ENCODE measurements around the gene NPHP4. TPM values are rescaled to one million over a fixed set of nuclear protein-coding genes. Genes with fewer than 3 reads are reported as not detected.

The NPHP4 gene
- total RNA-seq, 1 experiment from 2014 or later = 20.0 TPM

- no peak for TF ChIP-seq ZBTB33 (IDR thresholded peaks at IDR 0.05; ENCODE audit: extremely low read depth, insufficient replicate concordance, low read length)
- no peak for TF ChIP-seq EGR1 (IDR thresholded peaks at IDR 0.05; ENCODE audit: low read depth)
Observed at GRCh38 chr1:5911871-5912271, 80.4 kb downstream of the NPHP4 start (continued).

DNA sequence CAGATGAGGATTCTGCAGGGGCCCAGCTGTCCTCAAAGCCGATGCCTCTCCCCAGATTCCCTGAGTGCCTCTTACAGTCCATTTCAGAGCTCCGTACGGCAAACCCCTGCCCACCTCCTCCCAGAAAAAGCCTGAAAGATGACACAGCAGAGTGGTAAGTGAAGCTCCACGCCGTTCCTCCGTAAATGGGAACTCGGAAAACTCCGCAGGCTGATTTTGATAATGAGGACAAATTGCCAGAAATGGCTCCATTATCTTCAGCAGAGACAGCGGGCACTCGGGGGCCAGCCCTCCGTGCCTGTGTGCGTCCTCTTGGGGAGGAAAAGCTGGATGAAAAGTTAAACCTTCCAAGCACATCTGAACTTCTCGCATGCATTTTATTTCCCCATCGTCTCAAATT, 81.1 kb downstream of the NPHP4 start:
- H4K20me1 ChIP-seq (ENCODE audit: insufficient read depth) = no peaks in the 10 kb centered on the region
- no peaks in the 10 kb centered on the region for H3K27me3 ChIP-seq (ENCODE audit: insufficient read depth, low read length)
- ChIA-PET POLR2A (no interaction called here), CTCF (no interaction called here), RAD21 (ENCODE audit: low non-redundant PET in 1 of 2, low total read pairs in 2 of 2, uncharacterized antibody in 2 of 2, unreplicated experiment in 2 of 2) (no interaction called here)
- peaks cover 5 to 6% of the 10 kb centered on the region in 2 experiments; a peak in 3 of 4 replicates for H3K4me1 ChIP-seq (ENCODE audit: control insufficient read depth in 1 of 2, insufficient read depth in 2 of 2, low read length in 2 of 2)
- H3K27ac ChIP-seq (ENCODE audit: low read depth, low read length) = no peak overlapping the region
- H3K9me3 ChIP-seq (ENCODE audit: control insufficient read depth in 1 of 2, insufficient read depth in 1 of 2, low read depth in 1 of 2, low read length in 2 of 2) = no peaks in the 10 kb centered on the region
- no peaks in the 10 kb centered on the region for H3K36me3 ChIP-seq (ENCODE audit: control insufficient read depth in 1 of 2, insufficient read depth in 2 of 2, low read length in 2 of 2)
- H3K9me2 ChIP-seq (ENCODE audit: insufficient read depth) = no peaks in the 10 kb centered on the region
- no TSS peak for BruUV-seq (replicated peaks)
- H3K79me2 ChIP-seq (ENCODE audit: insufficient read depth, low read length) = no peaks in the 10 kb centered on the region
- ATAC-seq = no peak
- intact Hi-C loops (cut with micrococcal nuclease) = no loop called here
- DNase-seq (ENCODE audit: low read depth, low spot score) = no peak
- TF ChIP-seq ZFX (IDR thresholded peaks at IDR 0.05) = no peak
- no peak for TF ChIP-seq JUND (IDR thresholded peaks at IDR 0.05)
- TF ChIP-seq EZH2phosphoT487 (IDR thresholded peaks at IDR 0.05; ENCODE audit: borderline replicate concordance) = no peak
- no peak for TF ChIP-seq YY1 (IDR thresholded peaks at IDR 0.05; ENCODE audit: extremely low read depth, insufficient replicate concordance, low read depth, low read length)
- no peak for TF ChIP-seq REST (IDR thresholded peaks at IDR 0.05; ENCODE audit: low read depth)
- TF ChIP-seq ELF1 (IDR thresholded peaks at IDR 0.05; ENCODE audit: borderline replicate concordance, low read depth) = no peak
- TF ChIP-seq SIN3A (IDR thresholded peaks at IDR 0.05; ENCODE audit: low read depth) = no peak
- TF ChIP-seq ZNF274 (IDR thresholded peaks at IDR 0.05; ENCODE audit: low read depth, low read length) = no peak
- no peak for TF ChIP-seq SRF (IDR thresholded peaks at IDR 0.05; ENCODE audit: low read depth)
- no peak for TF ChIP-seq POLR2A (IDR thresholded peaks at IDR 0.05; ENCODE audit: borderline replicate concordance, extremely low read depth, insufficient read depth, insufficient read length)
- TF ChIP-seq CBX3 (IDR thresholded peaks at IDR 0.05; ENCODE audit: low read depth) = no peak
- TF ChIP-seq, protein P1, sequence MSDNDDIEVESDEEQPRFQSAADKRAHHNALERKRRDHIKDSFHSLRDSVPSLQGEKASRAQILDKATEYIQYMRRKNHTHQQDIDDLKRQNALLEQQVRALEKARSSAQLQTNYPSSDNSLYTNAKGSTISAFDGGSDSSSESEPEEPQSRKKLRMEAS (IDR thresholded peaks at IDR 0.05) = no peak
- no peak for TF ChIP-seq CTCF (IDR thresholded peaks at IDR 0.05 in 2 of 3, conservative IDR thresholded peaks at IDR 0.05 in 1 of 3; ENCODE audit: borderline replicate concordance in 1 of 3, insufficient read depth in 1 of 3, low read depth in 2 of 3, low read length in 2 of 3)
- H3K4me2 ChIP-seq (ENCODE audit: low read length) = no peak overlapping the region
- no peak overlapping the region for H2AFZ ChIP-seq (ENCODE audit: low read depth, low read length, poor library complexity, severe bottlenecking)
- H3K9ac ChIP-seq (ENCODE audit: low read length) = no peak overlapping the region
- no peak overlapping the region for H3K4me3 ChIP-seq (replicated peaks in 1 of 2; ENCODE audit: low read depth in 1 of 2, low read length in 2 of 2)
